ENCODE data around the gene ARF1. TPM values are rescaled to one million over a fixed set of nuclear protein-coding genes. Genes with fewer than 3 reads are reported as not detected.

Gene ARF1
- total and polyA plus RNA-seq, 2 of the 13 experiments (the other 11 are each of a cell fraction or from before 2014, with no cell fraction given): 186 to 327 TPM

- CTCF ChIA-PET (ENCODE audit: low intra/inter-chr PET ratio, low total read pairs): no interaction called here
- H3K27ac ChIP-seq (ENCODE audit: extremely low read length, insufficient read depth, low read length): no peak overlapping the region
Observed at GRCh38 chr1:228035844-228036243, 46.7 kb upstream of the ARF1 start.

More at GRCh38 chr1:228035844-228036243, 46.7 kb upstream of the ARF1 start:
- no peaks in the 10 kb centered on the region for H3K36me3 ChIP-seq (replicated peaks in 1 of 2; ENCODE audit: control insufficient read depth in 1 of 2, insufficient read depth in 2 of 2, low read length in 2 of 2)
- no peaks in the 10 kb centered on the region for H3K79me2 ChIP-seq (ENCODE audit: insufficient read depth, low read length)
- ATAC-seq: no peak
- POLR2A ChIA-PET: no interaction called here
- in situ Hi-C loops (cut with HindIII; ENCODE audit: extremely low pct_ligation_motif_present, low pct_unique_long_range_greater_than_20kb): no loop called here
- H3K9me3 ChIP-seq (ENCODE audit: low read length): no peaks in the 10 kb centered on the region
- H3K9ac ChIP-seq (ENCODE audit: insufficient read depth, low read depth, low read length): no peak overlapping the region
- H3K4me1 ChIP-seq (ENCODE audit: insufficient read depth, low read length): no peaks in the 10 kb centered on the region
- no TSS peak for BruUV-seq (replicated peaks)
- 39% methylated on average over 4 of the region's 5 CpGs for WGBS (ENCODE audit: low lambda C conversion rate)
- no peaks in the 10 kb centered on the region for H4K20me1 ChIP-seq (ENCODE audit: insufficient read depth, low read length)
- no peak for FAIRE-seq
- no peak overlapping the region for H3K4me2 ChIP-seq (ENCODE audit: low read depth, low read length)
- no peak overlapping the region for H3K4me3 ChIP-seq (replicated peaks in 1 of 3; ENCODE audit: insufficient read depth in 1 of 3, low read depth in 2 of 3, low read length in 3 of 3)
- peaks cover 3 to 46% of the 10 kb centered on the region in 2 experiments; a peak in 4 of 5 replicates for H3K27me3 ChIP-seq (ENCODE audit: control insufficient read depth in 1 of 2, insufficient read depth in 2 of 2, low read length in 2 of 2)
- TF ChIP-seq CTCF (CRISPR knock-in tag; IDR thresholded peaks at IDR 0.05) (no peak), SPEN (CRISPR knock-in tag; IDR thresholded peaks at IDR 0.05; ENCODE audit: low read depth) (no peak), ZNF614 (CRISPR knock-in tag; IDR thresholded peaks at IDR 0.05; ENCODE audit: borderline replicate concordance) (no peak), ZBTB3 (CRISPR knock-in tag; IDR thresholded peaks at IDR 0.05; ENCODE audit: borderline replicate concordance, low read depth) (no peak), ZBTB40 (IDR thresholded peaks at IDR 0.05) (no peak), ZBTB40 (CRISPR knock-in tag; IDR thresholded peaks at IDR 0.05) (no peak), ZNF747 (CRISPR knock-in tag; IDR thresholded peaks at IDR 0.05; ENCODE audit: borderline replicate concordance) (no peak), ZNF484 (CRISPR knock-in tag; IDR thresholded peaks at IDR 0.05; ENCODE audit: borderline replicate concordance, low read depth) (no peak), ZNF543 (CRISPR knock-in tag; IDR thresholded peaks at IDR 0.05) (no peak), MAX (IDR thresholded peaks at IDR 0.05) (no peak)
- intact Hi-C loops (cut with micrococcal nuclease; ENCODE audit: unreplicated experiment): no loop called here
- no peak for DNase-seq (ENCODE audit: low spot score)
- no peak overlapping the region for H2AFZ ChIP-seq (ENCODE audit: low read length)
